HepG2 (cell line): ENCODE data around the gene SPIRE1. TPM values are rescaled to one million over a fixed set of nuclear protein-coding genes. Genes with fewer than 3 reads are reported as not detected.
"Not testable (repeated sequence)": the region's sequence is repeated elsewhere in the genome, so short reads cannot be mapped to it uniquely, and the experiment has no call there.

ENCODE experiments used
- ATAC-seq: fragments of 200-7000 bp; cut with Tn5 transposase; 3 replicates; pipeline ENCODE4 v1.9.1; 2020; ENCODE audit warnings: mild to moderate bottlenecking, moderate library complexity
- BruUV-seq: library from RNA; stranded (reverse); fragments of 400-500 nt; replicated peaks from 2 replicates; lab custom pipeline; 2021; lab: Mats Ljungman, UMichigan
- CTCF ChIA-PET: fragments of 300-600 bp; formaldehyde crosslinking; extraction: SDS; loops from one replicate; lab custom pipeline; 2021; ENCODE audit warnings: low total read pairs, inconsistent platforms, low intra/inter-chr PET ratio; lab: Yijun Ruan, JAX
- POLR2A ChIA-PET: fragments of 350-600 bp; sonication (Branson Sonifier 250); formaldehyde crosslinking; loops from one replicate; lab custom pipeline; 2020; ENCODE audit warnings: antibody characterized with exemption, inconsistent platforms; lab: Yijun Ruan, JAX
- DNase-seq: peaks from one replicate; pipeline ENCODE4 v3.0.0-alpha.2; 2015; ENCODE audit warnings: low spot score
- FAIRE-seq: peaks from 3 replicates; lab custom pipeline; 2011; peaks lifted over from hg19 to GRCh38; lab: Jason Lieb, UNC
- H2AFZ ChIP-seq: one replicate; pipeline ENCODE4 v1.6.1; 2011; ENCODE audit warnings: low read length, inconsistent platforms
- H3K27ac ChIP-seq: fragments of 300-600 bp; 3 replicates; pipeline ENCODE4 v1.8.0; 2011; ENCODE audit warnings: mixed run types, mild to moderate bottlenecking, mixed read lengths, low read length, inconsistent platforms; ENCODE audit not compliant: insufficient read depth; ENCODE audit errors: extremely low read length
- H3K27me3 ChIP-seq, 2 experiments: fragments of 200-600 bp in 1 of 2; 2 replicates in 1 of 2; 3 replicates in 1 of 2; pipeline versions ENCODE4 v1.6.0 to v1.8.0; 2011; ENCODE audit warnings: low read length in 2 of 2, mild to moderate bottlenecking in 2 of 2, moderate library complexity in 2 of 2, inconsistent platforms in 1 of 2; ENCODE audit not compliant: insufficient read depth in 2 of 2, control insufficient read depth in 1 of 2
- H3K36me3 ChIP-seq, 2 experiments: fragments of 200-600 bp in 1 of 2; replicated peaks in 1 of 2; 2 replicates in 1 of 2; 3 replicates in 1 of 2; pipeline versions ENCODE4 v1.5.1 to v1.8.0; 2011; ENCODE audit warnings: low read length in 2 of 2, inconsistent platforms in 1 of 2; ENCODE audit not compliant: insufficient read depth in 2 of 2, control insufficient read depth in 1 of 2
- H3K4me1 ChIP-seq: 2 replicates; pipeline ENCODE4 v1.5.1; 2012; ENCODE audit warnings: low read length, inconsistent platforms; ENCODE audit not compliant: insufficient read depth
- H3K4me2 ChIP-seq: 2 replicates; pipeline ENCODE4 v1.6.0; 2011; ENCODE audit warnings: low read depth, low read length, inconsistent platforms
- H3K4me3 ChIP-seq, 3 experiments: fragments of 200-600 bp in 1 of 3; sonication (generic), shearing (Covaris generic) in 1 of 3; replicated peaks in 1 of 3; 2 replicates each; pipeline ENCODE4 v1.5.1; 2011 to 2016; ENCODE audit warnings: low read length in 3 of 3, inconsistent platforms in 2 of 3, low read depth in 2 of 3, mild to moderate bottlenecking in 2 of 3, control low read depth in 1 of 3, mixed read lengths in 1 of 3; ENCODE audit not compliant: insufficient read depth in 1 of 3
- H3K79me2 ChIP-seq: one replicate; pipeline ENCODE4 v1.6.1; 2011; ENCODE audit warnings: low read length, inconsistent platforms; ENCODE audit not compliant: insufficient read depth
- H3K9ac ChIP-seq: 2 replicates; pipeline ENCODE4 v1.6.0; 2011; ENCODE audit warnings: mild to moderate bottlenecking, low read depth, low read length, inconsistent platforms; ENCODE audit not compliant: insufficient read depth
- H3K9me3 ChIP-seq: 2 replicates; pipeline ENCODE4 v1.5.1; 2012; ENCODE audit warnings: mild to moderate bottlenecking, low read length
- H4K20me1 ChIP-seq: 2 replicates; pipeline ENCODE4 v1.6.0; 2011; ENCODE audit warnings: inconsistent platforms, mild to moderate bottlenecking, low read length, moderate library complexity; ENCODE audit not compliant: insufficient read depth
- WGBS: methylation state at CpG from one replicate; pipeline ENCODE4 v1.1.6; 2017; ENCODE audit warnings: low lambda C conversion rate; 5-methylcytosine and 5-hydroxymethylcytosine counted together
- in situ Hi-C: cut with HindIII; loops from 2 replicates; pipeline ENCODE4 v1.10.0; 2017; ENCODE audit warnings: low pct_unique_long_range_greater_than_20kb; ENCODE audit not compliant: extremely low pct_ligation_motif_present
- intact Hi-C: fragments of 100-400 bp; cut with micrococcal nuclease; formaldehyde crosslinking; loops from one replicate; pipeline ENCODE4 v1.10.0; 2022; ENCODE audit not compliant: unreplicated experiment
- polyA plus RNA-seq, 8 experiments: library from polyadenylated mRNA; depleted of rRNA in 3 of 8; stranded (reverse) in 7 of 8; unstranded in 1 of 8; fragments of >200 nt; fragmentation: Illumina TruSeq in 4 of 8; extraction: Trizol in 4 of 8; gene quantifications; 2 replicates each; pipeline versions ENCODE4 v1.2.1 to v1.2.3, GENCODE V29; 2011 to 2016; ENCODE audit warnings: low read depth in 4 of 8, missing spikeins in 1 of 8, mixed read lengths in 1 of 8; ENCODE audit not compliant: insufficient read depth in 1 of 8
- total RNA-seq, 5 experiments: library from RNA; depleted of rRNA; stranded (reverse); fragments of >200 nt; fragmentation: Illumina TruSeq; extraction: Trizol; gene quantifications; 2 replicates each; pipeline ENCODE4 v1.2.3, GENCODE V29; 2016; ENCODE audit warnings: low read depth in 1 of 5

SPIRE1 gene
- total and polyA plus RNA-seq, 2 of the 13 experiments (the other 11 are each of a cell fraction or from before 2014, with no cell fraction given) = 9.9 to 21.3 TPM

- intact Hi-C loops, FAIRE-seq, DNase-seq, H3K4me3 ChIP-seq, H4K20me1 ChIP-seq, H2AFZ ChIP-seq, POLR2A ChIA-PET, H3K79me2 ChIP-seq, CTCF ChIA-PET, BruUV-seq, H3K27me3 ChIP-seq, H3K9ac ChIP-seq, in situ Hi-C loops, H3K36me3 ChIP-seq: not testable (repeated sequence)
- peak; percentile 51; the same call in 2 of the 3 replicates for ATAC-seq
- WGBS = 73% methylated on average over 13 of the region's 13 CpGs
- Histone ChIP-seq H3K4me2 (0 out of 2 replicates have a peak overlapping the region, but pooled peaks have one; percentile 4), H3K4me1 (peaks cover 16% of the 10 kb centered on the region), H3K9me3 (peaks cover 12% of the 10 kb centered on the region), H3K27ac (peak overlapping the region; percentile 10)
These were observed 105.7 kb downstream of the SPIRE1 start for GRCh38 chr18:12551943-12552878.

GRCh38 chr18:12551466-12551865, 106.4 kb downstream of the SPIRE1 start:
- H3K27ac ChIP-seq, H3K79me2 ChIP-seq, BruUV-seq, DNase-seq, CTCF ChIA-PET, H3K36me3 ChIP-seq, intact Hi-C loops, H3K9ac ChIP-seq, in situ Hi-C loops, ATAC-seq, FAIRE-seq, H4K20me1 ChIP-seq, H2AFZ ChIP-seq, POLR2A ChIA-PET, H3K4me3 ChIP-seq, H3K27me3 ChIP-seq, H3K4me2 ChIP-seq: not testable (repeated sequence)
- 96% methylated on average over 13 of the region's 13 CpGs for WGBS
- Histone ChIP-seq H3K4me1 (peaks cover 16% of the 10 kb centered on the region), H3K9me3 (peaks cover 12% of the 10 kb centered on the region)
